Stomach (tissue), 9 donors: ENCODE data around the gene TRERF1. TPM values are rescaled to one million over a fixed set of nuclear protein-coding genes. Genes with fewer than 3 reads are reported as not detected.
A peak's percentile ranks its signal among the peaks of the same experiment; 100 is the strongest.
"Not testable (repeated sequence)": the region's sequence is repeated elsewhere in the genome, so short reads cannot be mapped to it uniquely, and the experiment has no call there.

ENCODE experiments used
- DNase-seq, 2 donors: peaks; one replicate each; pipeline versions ENCODE4 v3.0.0 to v3.0.0-alpha.2; 2013 to 2019
- H3K27ac ChIP-seq, 5 donors: fragments of 200-600 bp in 4 of 5; sonication (generic) in 4 of 5; one replicate each; pipeline ENCODE4 v1.5.1; 2013 to 2019; ENCODE audit warnings: mild to moderate bottlenecking in 1 of 5, moderate library complexity in 1 of 5
- H3K27me3 ChIP-seq, 3 donors: fragments of 200-600 bp; sonication (generic); one replicate each; pipeline ENCODE4 v1.5.1; 2017 to 2019; ENCODE audit warnings: mixed run types in 1 of 3
- H3K36me3 ChIP-seq, 4 donors: fragments of 200-600 bp; sonication (generic); 1 replicate in 3 of 4; 2 replicates in 1 of 4; pipeline ENCODE4 v1.5.1; 2016 to 2019
- H3K4me1 ChIP-seq, 4 donors: fragments of 200-600 bp; sonication (generic); one replicate each; pipeline ENCODE4 v1.5.1; 2016 to 2019
- H3K4me3 ChIP-seq, 4 donors: fragments of 200-600 bp; sonication (generic) in 3 of 4; one replicate each; pipeline ENCODE4 v1.5.1; 2016 to 2019; ENCODE audit warnings: mild to moderate bottlenecking in 1 of 4
- H3K9me3 ChIP-seq, 4 donors: fragments of 200-600 bp; sonication (generic); one replicate each; pipeline ENCODE4 v1.5.1; 2016 to 2019
- EP300 ChIP-seq: sonication (generic); formaldehyde crosslinking; IDR thresholded peaks from one replicate; pipeline ENCODE4 v1.6.1; 2017; ENCODE audit warnings: antibody characterized with exemption
- POLR2A ChIP-seq, 4 donors: fragments of 450-650 bp; IDR thresholded peaks; one replicate each; pipeline ENCODE4 v1.6.1; 2016; ENCODE audit warnings: antibody characterized with exemption in 4 of 4, control low read depth in 2 of 4, mild to moderate bottlenecking in 1 of 4, moderate library complexity in 1 of 4
- POLR2AphosphoS5 ChIP-seq, 3 donors: sonication (generic); formaldehyde crosslinking; IDR thresholded peaks; one replicate each; pipeline ENCODE4 v1.6.1; 2016; ENCODE audit warnings: antibody characterized with exemption in 3 of 3
- WGBS, 5 donors: extraction: QIAGEN DNeasy Blood & Tissue Kit in 3 of 5; methylation state at CpG; one replicate each; pipeline versions ENCODE4 v1.1.5 to v1.1.7; 2013 to 2018; 5-methylcytosine and 5-hydroxymethylcytosine counted together
- intact Hi-C: fragments of 100-400 bp; cut with DNase I; formaldehyde crosslinking; loops from one replicate; pipeline ENCODE4 v1.15.1; 2023; ENCODE audit warnings: low total_unique reads
- polyA plus RNA-seq, 3 donors: library from polyadenylated mRNA; stranded (reverse); fragments of 200-250 nt; gene quantifications; one replicate each; pipeline ENCODE4 v1.2.3, GENCODE V29; 2013
- total RNA-seq, 5 donors: library from RNA; depleted of rRNA; stranded (reverse); fragments of >200 nt; gene quantifications; one replicate each; pipeline versions ENCODE4 v1.1.0 to v1.2.3, GENCODE V29; 2014 to 2016
- TF ChIP-seq, protein P1 (sequence below), 7 experiments: fragments of 450-650 bp in 4 of 7; fragments of 200-600 bp in 3 of 7; sonication (generic) in 3 of 7; IDR thresholded peaks; one replicate each; pipeline ENCODE4 v1.5.1; 2016 to 2019; ENCODE audit warnings: antibody characterized with exemption in 7 of 7, control low read depth in 2 of 7, mild to moderate bottlenecking in 1 of 7
- donor health status: healthy with polysubstance abuse.
- donor health status: Bipolar disorder and iron deficiency.
- donor health status: healthy.

TRERF1 gene
- total and polyA plus RNA-seq, 8 donors, result 2.1 to 8.1 (median 4.9) TPM

GRCh38 chr6:42217519-42218367 is 234.0 kb downstream of the TRERF1 start, which contains the start of gene MRPS10:
Gene MRPS10, minus strand, starts transcription at chr6:42217861. Its CDS starts 12 bp downstream, at chr6:42217849.
- Histone ChIP-seq H3K27ac (peak within 1 kb of the TSS; percentile 79 to 88 (median 84)), H3K36me3 (peaks cover 10 to 15% (median 14%) of the 10 kb centered on the region in 4 donors), H3K4me1 (peaks cover 9 to 34% (median 27%) of the 10 kb centered on the region in 4 donors), H3K27me3 (no peaks in the 10 kb centered on the region), H3K4me3 (peak within 1 kb of the TSS; percentile 55 to 89 (median 82)), H3K9me3 (no peaks in the 10 kb centered on the region)
- WGBS, 5 donors, result 9 to 10% (median 10%) methylated on average over 29 of the region's 29 CpGs
- intact Hi-C loops, result no loop called here
- TF ChIP-seq POLR2AphosphoS5 (IDR thresholded peaks at IDR 0.05) (peak; percentile 90 to 98 (median 93)), POLR2A (IDR thresholded peaks at IDR 0.05) (no peak), EP300 (no peak)
- TF ChIP-seq, protein P1, sequence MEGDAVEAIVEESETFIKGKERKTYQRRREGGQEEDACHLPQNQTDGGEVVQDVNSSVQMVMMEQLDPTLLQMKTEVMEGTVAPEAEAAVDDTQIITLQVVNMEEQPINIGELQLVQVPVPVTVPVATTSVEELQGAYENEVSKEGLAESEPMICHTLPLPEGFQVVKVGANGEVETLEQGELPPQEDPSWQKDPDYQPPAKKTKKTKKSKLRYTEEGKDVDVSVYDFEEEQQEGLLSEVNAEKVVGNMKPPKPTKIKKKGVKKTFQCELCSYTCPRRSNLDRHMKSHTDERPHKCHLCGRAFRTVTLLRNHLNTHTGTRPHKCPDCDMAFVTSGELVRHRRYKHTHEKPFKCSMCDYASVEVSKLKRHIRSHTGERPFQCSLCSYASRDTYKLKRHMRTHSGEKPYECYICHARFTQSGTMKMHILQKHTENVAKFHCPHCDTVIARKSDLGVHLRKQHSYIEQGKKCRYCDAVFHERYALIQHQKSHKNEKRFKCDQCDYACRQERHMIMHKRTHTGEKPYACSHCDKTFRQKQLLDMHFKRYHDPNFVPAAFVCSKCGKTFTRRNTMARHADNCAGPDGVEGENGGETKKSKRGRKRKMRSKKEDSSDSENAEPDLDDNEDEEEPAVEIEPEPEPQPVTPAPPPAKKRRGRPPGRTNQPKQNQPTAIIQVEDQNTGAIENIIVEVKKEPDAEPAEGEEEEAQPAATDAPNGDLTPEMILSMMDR (IDR thresholded peaks at IDR 0.05), result peak in 1 of 7 experiments; percentile 19
- DNase-seq, result peak; percentile 95 to 98

GRCh38 chr6:42217157-42217518 is 234.6 kb downstream of the TRERF1 start:
- intact Hi-C loops, result no loop called here
- Histone ChIP-seq H3K27ac (peak overlapping the region in 4 of 5 donors; percentile 81 to 88 (median 84)), H3K9me3 (no peaks in the 10 kb centered on the region), H3K27me3 (no peaks in the 10 kb centered on the region), H3K4me1 (peaks cover 9 to 34% (median 27%) of the 10 kb centered on the region in 4 donors), H3K4me3 (peak overlapping the region; percentile 55 to 89 (median 82)), H3K36me3 (peaks cover 16 to 21% (median 19%) of the 10 kb centered on the region in 4 donors)
- WGBS, 5 donors, result 2 to 3% (median 3%) methylated on average over 5 of the region's 5 CpGs
- DNase-seq, result peak in 1 of 2 donors; percentile 14
- TF ChIP-seq POLR2A (IDR thresholded peaks at IDR 0.05) (no peak), EP300 (no peak), POLR2AphosphoS5 (IDR thresholded peaks at IDR 0.05) (no peak)
- TF ChIP-seq, protein P1 (IDR thresholded peaks at IDR 0.05), result no peak

DNA sequence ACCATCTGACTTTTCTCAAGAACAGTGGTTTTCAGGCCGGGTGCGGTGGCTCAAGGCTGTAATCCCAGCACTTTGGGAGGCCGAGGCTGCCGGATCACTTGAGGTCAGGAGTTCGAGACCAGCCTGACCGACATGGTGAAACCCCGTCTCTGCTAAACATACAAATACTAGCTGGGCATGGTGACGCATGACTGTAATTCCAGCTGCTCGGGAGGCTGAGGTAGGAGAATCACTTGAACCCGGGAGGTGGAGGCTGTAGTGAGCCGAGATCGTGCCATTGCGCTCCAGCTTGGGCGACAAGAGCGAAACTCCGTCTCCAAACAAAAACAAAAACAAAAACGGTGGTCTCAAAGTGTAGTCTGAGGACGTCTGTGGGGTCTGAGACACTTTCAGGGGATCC is 235.2 kb downstream of the TRERF1 start:
- Histone ChIP-seq H3K36me3 (peaks cover 23 to 27% (median 26%) of the 10 kb centered on the region in 4 donors), H3K4me1 (peaks cover 9 to 34% (median 27%) of the 10 kb centered on the region in 4 donors), H3K27ac (peak overlapping the region in 1 of 5 donors; percentile 88), H3K4me3 (peak overlapping the region; percentile 55 to 89 (median 82))
- intact Hi-C loops, H3K27me3 ChIP-seq, H3K9me3 ChIP-seq, DNase-seq: not testable (repeated sequence)
- WGBS, 5 donors, result 75 to 81% (median 77%) methylated on average over 18 of the region's 18 CpGs

DNA sequence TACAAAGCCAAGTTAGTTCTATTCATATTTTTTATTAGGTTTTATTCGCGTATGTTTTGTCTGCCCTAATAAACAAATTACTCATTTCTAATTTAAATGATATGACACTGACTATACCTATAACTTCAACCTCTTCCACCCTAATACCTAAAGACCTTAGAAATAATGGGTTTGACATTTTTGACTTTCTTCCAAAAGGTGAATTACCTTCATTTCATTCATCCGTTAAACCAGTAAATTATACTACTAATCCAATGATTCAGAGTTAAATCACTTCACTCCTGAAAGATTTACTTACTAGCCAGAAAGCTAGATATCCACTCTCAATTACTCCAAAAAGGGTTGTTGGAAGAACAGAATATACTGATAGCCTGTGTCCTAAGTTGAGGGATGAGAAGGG is 239.3 kb downstream of the TRERF1 start:
- Histone ChIP-seq H3K4me3 (no peak overlapping the region), H3K4me1 (peaks cover 9 to 28% (median 24%) of the 10 kb centered on the region in 4 donors), H3K27ac (no peak overlapping the region), H3K9me3 (no peaks in the 10 kb centered on the region), H3K27me3 (no peaks in the 10 kb centered on the region), H3K36me3 (peaks cover 49 to 65% (median 64%) of the 10 kb centered on the region in 4 donors)
- 59 to 93% (median 77%) methylated on average over 3 of the region's 3 CpGs for WGBS, 5 donors
- no peak for TF ChIP-seq POLR2AphosphoS5 (IDR thresholded peaks at IDR 0.05)
- TF ChIP-seq EP300, result no peak
- TF ChIP-seq POLR2A (IDR thresholded peaks at IDR 0.05), result no peak
- TF ChIP-seq, protein P1 (IDR thresholded peaks at IDR 0.05), result no peak
- intact Hi-C loops, result no loop called here
- DNase-seq, result no peak
